Measurements from ENCODE around the gene SUGT1.
"Not testable (repeated sequence)": the region's sequence is repeated elsewhere in the genome, so short reads cannot be mapped to it uniquely, and the experiment has no call there.

Gene SUGT1

GRCh38 chr13:52652196-52652979 is at the start of gene SUGT1:
TSS of gene SUGT1 (plus strand) at chr13:52652836. CDS start at chr13:52652921, 85 bp downstream.
- peak; percentile 88 to 89 for DNase-seq (ENCODE audit: low read depth in 2 of 2)

GRCh38 chr13:52603316-52603715 is 49.3 kb upstream of the SUGT1 start:
- not testable (repeated sequence) for DNase-seq (ENCODE audit: low read depth in 2 of 2)

- not testable (repeated sequence) for DNase-seq (ENCODE audit: low read depth in 2 of 2)
These were observed 46.5 kb upstream of the SUGT1 start for GRCh38 chr13:52606126-52606525.

GRCh38 chr13:52606795-52607194 is 45.8 kb upstream of the SUGT1 start:
- DNase-seq (ENCODE audit: low read depth in 2 of 2): not testable (repeated sequence)

- DNase-seq (ENCODE audit: low read depth in 2 of 2): not testable (repeated sequence)
These were observed 44.5 kb upstream of the SUGT1 start for GRCh38 chr13:52608184-52608583.

GRCh38 chr13:52609013-52609606 is 43.5 kb upstream of the SUGT1 start:
- not testable (repeated sequence) for DNase-seq (ENCODE audit: low read depth in 2 of 2)

GRCh38 chr13:52610158-52610557 is 42.5 kb upstream of the SUGT1 start:
- not testable (repeated sequence) for DNase-seq (ENCODE audit: low read depth in 2 of 2)

GRCh38 chr13:52615134-52615801 is 37.4 kb upstream of the SUGT1 start:
- no peak for DNase-seq (ENCODE audit: low read depth in 2 of 2)

GRCh38 chr13:52615812-52616211 is 36.8 kb upstream of the SUGT1 start:
- DNase-seq (ENCODE audit: low read depth in 2 of 2): no peak

GRCh38 chr13:52617070-52618060 is 35.3 kb upstream of the SUGT1 start:
- peak; percentile 63 to 69 for DNase-seq (ENCODE audit: low read depth in 2 of 2)

GRCh38 chr13:52631083-52631690 is 21.4 kb upstream of the SUGT1 start:
- not testable (repeated sequence) for DNase-seq (ENCODE audit: low read depth in 2 of 2)

GRCh38 chr13:52638666-52639328 is 13.8 kb upstream of the SUGT1 start:
- DNase-seq (ENCODE audit: low read depth in 2 of 2): no peak

GRCh38 chr13:52642131-52642530 is 10.5 kb upstream of the SUGT1 start, which contains the start of gene HNRNPA1L2:
TSS of gene HNRNPA1L2 (plus strand) at chr13:52642431. CDS start at chr13:52642493, 62 bp downstream.
- DNase-seq (ENCODE audit: low read depth in 2 of 2): no peak

GRCh38 chr13:52644108-52644507 is 8.5 kb upstream of the SUGT1 start:
- no peak for DNase-seq (ENCODE audit: low read depth in 2 of 2)

GRCh38 chr13:52646967-52647366 is 5.7 kb upstream of the SUGT1 start:
- no peak for DNase-seq (ENCODE audit: low read depth in 2 of 2)

- no peak for DNase-seq (ENCODE audit: low read depth in 2 of 2)
These were observed 1.9 kb upstream of the SUGT1 start for GRCh38 chr13:52650731-52651130.

GRCh38 chr13:52651897-52652195 is 790 bp upstream of the SUGT1 start:
- DNase-seq (ENCODE audit: low read depth in 2 of 2): no peak

GRCh38 chr13:52652980-52653303 is 306 bp downstream of the SUGT1 start:
- no peak for DNase-seq (ENCODE audit: low read depth in 2 of 2)

GRCh38 chr13:52659340-52659739 is 6.7 kb downstream of the SUGT1 start:
- DNase-seq (ENCODE audit: low read depth in 2 of 2): no peak

- DNase-seq (ENCODE audit: low read depth in 2 of 2): no peak
These were observed 11.6 kb downstream of the SUGT1 start for GRCh38 chr13:52664272-52664671.

GRCh38 chr13:52665325-52665724 is 12.7 kb downstream of the SUGT1 start:
- no peak for DNase-seq (ENCODE audit: low read depth in 2 of 2)

Measured in stimulated activated CD8-positive, alpha-beta memory T cell treated with anti-CD3 and anti-CD28 coated beads, Interleukin-7, amount 100 ng/mL, for 1 hour (primary cell).